ENCODE measurements around the gene GCM1.

Gene GCM1

GRCh38 chr6:53128842-53129241, 19.8 kb downstream of the GCM1 start:
- Mint-ChIP-seq H3K27ac (no peak overlapping the region), H3K4me1 (no peaks in the 10 kb centered on the region), H3K4me3 (no peak overlapping the region), H3K27me3 (peaks cover 35% of the 10 kb centered on the region), H3K9me3 (no peaks in the 10 kb centered on the region)
- ATAC-seq, result no peak
- no peak for DNase-seq

- peaks cover 28% of the 10 kb centered on the region for H3K27me3 Mint-ChIP-seq
- H3K9me3 Mint-ChIP-seq, result no peaks in the 10 kb centered on the region
- H3K27ac Mint-ChIP-seq, result no peak overlapping the region
- no peak for ATAC-seq
- H3K4me3 Mint-ChIP-seq, result no peak overlapping the region
- H3K4me1 Mint-ChIP-seq, result no peaks in the 10 kb centered on the region
- no peak for DNase-seq
Observed at GRCh38 chr6:53125276-53125675, 23.4 kb downstream of the GCM1 start.

DNA sequence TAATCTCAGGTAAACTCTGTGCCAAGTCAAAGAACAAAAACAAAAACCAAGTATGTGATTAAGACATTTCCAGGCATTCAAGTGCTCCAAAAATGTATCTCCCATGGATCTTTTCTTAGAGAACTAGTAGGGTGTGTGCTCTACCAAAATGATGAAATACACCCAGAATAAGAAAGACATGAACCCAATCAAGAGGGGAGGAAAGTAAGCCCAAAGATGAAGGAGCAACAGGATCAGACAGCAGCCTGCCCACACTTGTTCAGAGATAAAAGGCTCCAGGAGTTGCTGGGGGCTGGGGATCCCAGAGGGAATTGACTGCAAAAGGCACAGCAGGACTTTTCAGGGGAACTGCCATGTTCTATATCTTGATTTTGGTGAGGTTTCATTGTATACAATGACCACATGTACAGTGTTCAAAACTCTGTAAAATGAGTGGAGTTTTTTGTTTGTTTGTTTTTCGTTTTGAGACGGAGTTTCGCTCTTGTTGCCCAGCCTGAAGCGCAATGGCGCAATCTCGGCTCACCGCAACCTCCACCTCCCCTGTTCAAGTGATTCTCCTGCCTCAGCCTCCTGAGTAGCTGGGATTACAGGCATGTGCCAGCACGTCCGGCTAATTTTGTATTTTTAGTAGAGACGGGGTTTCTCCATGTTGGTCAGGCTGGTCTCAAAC, 24.4 kb downstream of the GCM1 start:
- DNase-seq (no peak), ATAC-seq (no peak)
- no peak overlapping the region for H3K4me3 Mint-ChIP-seq
- H3K9me3 Mint-ChIP-seq, result no peaks in the 10 kb centered on the region
- H3K27me3 Mint-ChIP-seq, result peaks cover 20% of the 10 kb centered on the region
- no peaks in the 10 kb centered on the region for H3K4me1 Mint-ChIP-seq
- H3K27ac Mint-ChIP-seq, result no peak overlapping the region

- DNase-seq (no peak), ATAC-seq (no peak)
- Mint-ChIP-seq H3K27ac (peak overlapping the region in 1 of 2 donors; percentile 6), H3K27me3 (no peaks in the 10 kb centered on the region), H3K4me1 (no peaks in the 10 kb centered on the region), H3K4me3 (no peak overlapping the region), H3K9me3 (peaks cover 0 to 8% of the 10 kb centered on the region in 2 donors)
Observed at GRCh38 chr6:53119772-53120409, 28.8 kb downstream of the GCM1 start.

DNA sequence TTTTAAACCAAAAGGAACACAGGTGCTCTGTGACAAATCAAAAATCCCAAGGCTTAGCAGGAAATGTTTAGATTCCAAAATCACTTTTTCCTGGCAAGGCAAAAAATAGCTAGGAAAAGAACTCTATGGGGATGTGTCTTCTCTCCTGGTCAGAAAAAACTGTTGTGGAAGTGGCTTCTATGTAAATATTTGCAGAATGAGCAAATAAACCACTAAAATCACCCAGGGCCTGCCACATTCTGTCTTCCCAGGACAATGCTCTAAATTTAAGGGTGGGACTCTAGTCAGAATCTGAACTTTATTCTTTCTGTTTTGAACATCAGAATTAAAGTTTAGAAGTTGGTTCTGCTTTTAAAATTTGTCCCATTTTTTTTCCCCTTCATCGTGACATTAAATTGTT, 29.3 kb downstream of the GCM1 start:
- peaks cover 0 to 8% of the 10 kb centered on the region in 2 donors for H3K9me3 Mint-ChIP-seq
- no peaks in the 10 kb centered on the region for H3K4me1 Mint-ChIP-seq
- DNase-seq (no peak), ATAC-seq (no peak)
- H3K27ac Mint-ChIP-seq, result no peak overlapping the region
- no peaks in the 10 kb centered on the region for H3K27me3 Mint-ChIP-seq
- no peak overlapping the region for H3K4me3 Mint-ChIP-seq

- Mint-ChIP-seq H3K4me1 (peaks cover 10% of the 10 kb centered on the region), H3K27ac (no peak overlapping the region), H3K27me3 (no peaks in the 10 kb centered on the region), H3K9me3 (peaks cover 0 to 8% of the 10 kb centered on the region in 2 donors), H3K4me3 (no peak overlapping the region)
- DNase-seq, result no peak
- no peak for ATAC-seq
Observed at GRCh38 chr6:53115741-53116140, 32.9 kb downstream of the GCM1 start.

- no peak overlapping the region for H3K27ac Mint-ChIP-seq
- DNase-seq, result no peak
- no peak overlapping the region for H3K4me3 Mint-ChIP-seq
- H3K4me1 Mint-ChIP-seq, result peaks cover 10% of the 10 kb centered on the region
- no peaks in the 10 kb centered on the region for H3K27me3 Mint-ChIP-seq
- no peak for ATAC-seq
- peaks cover 0 to 8% of the 10 kb centered on the region in 2 donors for H3K9me3 Mint-ChIP-seq
Observed at GRCh38 chr6:53115113-53115512, 33.5 kb downstream of the GCM1 start.

DNA sequence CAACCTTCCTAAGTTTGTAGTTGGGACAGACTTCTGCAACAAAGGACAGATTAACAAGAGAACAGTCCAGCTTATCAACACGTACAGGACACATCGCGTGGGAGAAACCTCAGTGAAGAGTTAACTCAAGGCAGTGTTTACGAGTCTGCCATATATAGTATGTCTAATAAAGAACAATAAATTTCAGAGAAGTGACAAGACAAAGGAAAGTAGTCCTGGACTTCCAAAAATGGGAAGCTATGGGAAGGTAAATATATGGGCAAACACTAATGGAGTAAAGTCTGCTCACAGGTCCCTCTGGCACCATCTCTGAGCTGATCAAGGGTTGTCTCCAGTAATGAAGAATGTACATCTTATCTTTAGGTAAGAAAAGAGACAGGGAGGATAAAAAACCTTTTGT, 34.9 kb downstream of the GCM1 start:
- Mint-ChIP-seq H3K27ac (no peak overlapping the region), H3K9me3 (peaks cover 0 to 8% of the 10 kb centered on the region in 2 donors), H3K27me3 (no peaks in the 10 kb centered on the region), H3K4me1 (peaks cover 10% of the 10 kb centered on the region), H3K4me3 (no peak overlapping the region)
- DNase-seq, result no peak
- no peak for ATAC-seq

GRCh38 chr6:53112871-53113270, 35.8 kb downstream of the GCM1 start:
- H3K9me3 Mint-ChIP-seq, result peaks cover 0 to 8% of the 10 kb centered on the region in 2 donors

DNA sequence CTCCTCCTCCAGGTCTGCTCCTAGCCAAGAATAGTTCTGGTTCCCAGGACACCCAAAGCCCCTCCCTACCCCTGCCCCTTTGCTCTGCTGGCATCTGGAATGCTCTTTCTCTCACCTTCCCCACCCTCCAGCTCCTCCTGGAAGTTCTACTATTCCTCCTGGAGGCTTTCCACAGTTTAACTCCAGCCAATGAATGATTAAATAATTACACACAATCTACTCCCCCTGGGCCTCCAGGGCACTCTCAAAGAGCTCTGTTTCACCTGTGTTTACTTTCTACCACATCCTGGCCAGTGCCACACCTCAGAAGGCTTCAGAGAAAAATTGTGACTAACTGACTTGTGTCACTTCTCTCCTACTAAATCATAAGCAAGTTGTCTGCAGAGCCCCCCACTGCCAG, 36.2 kb downstream of the GCM1 start:
- Mint-ChIP-seq H3K27ac (no peak overlapping the region), H3K9me3 (peaks cover 0 to 8% of the 10 kb centered on the region in 2 donors), H3K27me3 (no peaks in the 10 kb centered on the region), H3K4me1 (peaks cover 10% of the 10 kb centered on the region), H3K4me3 (no peak overlapping the region)
- peak; percentile 71 for ATAC-seq
- DNase-seq, result no peak

More at GRCh38 chr6:53112871-53113270, 35.8 kb downstream of the GCM1 start:
- Mint-ChIP-seq H3K4me3 (no peak overlapping the region), H3K4me1 (peaks cover 10% of the 10 kb centered on the region), H3K27ac (no peak overlapping the region), H3K27me3 (no peaks in the 10 kb centered on the region)
- ATAC-seq (no peak), DNase-seq (no peak)

DNA sequence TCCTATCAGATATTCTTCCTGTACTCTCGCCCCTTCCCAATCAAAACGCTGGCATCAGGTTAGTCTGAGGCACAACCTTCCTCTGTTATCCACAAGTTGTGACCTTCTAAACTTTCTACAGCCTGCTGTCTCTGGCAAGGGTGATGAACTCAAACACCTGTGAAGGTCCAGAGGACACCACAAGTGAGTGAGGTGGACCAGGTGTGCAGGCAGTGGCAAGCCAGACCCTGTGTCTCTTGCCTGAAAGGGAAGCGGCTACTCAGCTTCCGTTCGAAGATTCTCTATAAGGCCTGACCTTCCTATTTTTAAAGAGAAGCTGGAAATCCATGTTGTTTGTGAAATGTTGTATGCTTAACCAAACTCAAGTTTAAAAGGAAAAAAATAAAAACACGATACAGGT, 36.8 kb downstream of the GCM1 start:
- Mint-ChIP-seq H3K27me3 (no peaks in the 10 kb centered on the region), H3K27ac (no peak overlapping the region), H3K9me3 (peaks cover 0 to 8% of the 10 kb centered on the region in 2 donors), H3K4me3 (no peak overlapping the region), H3K4me1 (peaks cover 10% of the 10 kb centered on the region)
- ATAC-seq (no peak), DNase-seq (no peak)

GRCh38 chr6:53109612-53110011, 39.0 kb downstream of the GCM1 start:
- ATAC-seq (peak; percentile 64), DNase-seq (no peak)
- H3K9me3 Mint-ChIP-seq, result no peaks in the 10 kb centered on the region
- no peak overlapping the region for H3K4me3 Mint-ChIP-seq
- peaks cover 10% of the 10 kb centered on the region for H3K4me1 Mint-ChIP-seq
- no peak overlapping the region for H3K27ac Mint-ChIP-seq
- H3K27me3 Mint-ChIP-seq, result no peaks in the 10 kb centered on the region

DNA sequence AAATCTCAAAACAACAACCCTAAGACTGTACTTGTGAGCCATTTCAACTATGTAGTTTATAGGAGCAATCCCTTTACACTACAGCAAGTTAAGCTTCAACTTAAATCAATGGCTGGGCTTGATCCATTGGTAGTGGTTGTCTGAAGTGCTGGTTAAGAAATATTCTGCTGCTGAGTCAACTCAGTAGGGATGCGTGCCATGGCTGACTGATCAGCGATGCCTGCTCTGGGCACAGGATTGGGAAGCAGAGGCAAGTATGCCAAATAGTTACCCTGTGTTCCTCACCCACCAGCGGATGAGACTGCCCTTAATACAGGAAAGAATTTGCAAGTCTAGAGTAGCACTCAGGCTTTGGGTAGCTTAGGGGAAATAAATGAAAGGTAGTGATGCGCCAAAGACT, 41.5 kb downstream of the GCM1 start:
- Mint-ChIP-seq H3K9me3 (no peaks in the 10 kb centered on the region), H3K27me3 (no peaks in the 10 kb centered on the region), H3K4me1 (no peaks in the 10 kb centered on the region), H3K27ac (no peak overlapping the region), H3K4me3 (no peak overlapping the region)
- DNase-seq (no peak), ATAC-seq (no peak)

GRCh38 chr6:53104916-53105315, 43.7 kb downstream of the GCM1 start:
- H3K27ac Mint-ChIP-seq, result no peak overlapping the region
- no peak for ATAC-seq
- H3K4me3 Mint-ChIP-seq, result no peak overlapping the region
- no peaks in the 10 kb centered on the region for H3K27me3 Mint-ChIP-seq
- no peaks in the 10 kb centered on the region for H3K4me1 Mint-ChIP-seq
- DNase-seq, result no peak
- no peaks in the 10 kb centered on the region for H3K9me3 Mint-ChIP-seq

- H3K4me3 Mint-ChIP-seq, result no peak overlapping the region
- H3K27ac Mint-ChIP-seq, result no peak overlapping the region
- no peak for ATAC-seq
- no peak for DNase-seq
- H3K9me3 Mint-ChIP-seq, result no peaks in the 10 kb centered on the region
- H3K27me3 Mint-ChIP-seq, result no peaks in the 10 kb centered on the region
- no peaks in the 10 kb centered on the region for H3K4me1 Mint-ChIP-seq
Observed at GRCh38 chr6:53103993-53104675, 44.5 kb downstream of the GCM1 start.

- no peaks in the 10 kb centered on the region for H3K9me3 Mint-ChIP-seq
- H3K4me3 Mint-ChIP-seq, result no peak overlapping the region
- DNase-seq (no peak), ATAC-seq (no peak)
- no peaks in the 10 kb centered on the region for H3K4me1 Mint-ChIP-seq
- H3K27me3 Mint-ChIP-seq, result no peaks in the 10 kb centered on the region
- H3K27ac Mint-ChIP-seq, result no peak overlapping the region
Observed at GRCh38 chr6:53101006-53101405, 47.6 kb downstream of the GCM1 start.
